ENCODE data around the gene ACAP3. TPM values are rescaled to one million over a fixed set of nuclear protein-coding genes. Genes with fewer than 3 reads are reported as not detected.

The ACAP3 gene
- total and polyA plus RNA-seq, 2 experiments from 2014 or later: 59.1 to 63.6 TPM

- no peaks in the 10 kb centered on the region for H3K27me3 ChIP-seq
- no peaks in the 10 kb centered on the region for H3K36me3 ChIP-seq
- no peak overlapping the region for H3K27ac ChIP-seq
- no peaks in the 10 kb centered on the region for H3K4me1 ChIP-seq (ENCODE audit: low read depth)
- DNase-seq (ENCODE audit: low read depth in 1 of 2, low spot score in 1 of 2): no peak
- TF ChIP-seq CTCF (IDR thresholded peaks at IDR 0.05; ENCODE audit: low read depth, low read length): peak; percentile 29
- no peak overlapping the region for H3K4me3 ChIP-seq
- H3K9me3 ChIP-seq (ENCODE audit: low read depth): no peaks in the 10 kb centered on the region
Observed at GRCh38 chr1:1299686-1300351, 7.9 kb downstream of the ACAP3 start.

- TF ChIP-seq CTCF (IDR thresholded peaks at IDR 0.05; ENCODE audit: low read depth, low read length): no peak
- Histone ChIP-seq H3K9me3 (ENCODE audit: low read depth) (no peaks in the 10 kb centered on the region), H3K4me3 (no peak overlapping the region), H3K4me1 (ENCODE audit: low read depth) (no peaks in the 10 kb centered on the region), H3K36me3 (no peaks in the 10 kb centered on the region), H3K27me3 (no peaks in the 10 kb centered on the region), H3K27ac (no peak overlapping the region)
- DNase-seq (ENCODE audit: low read depth in 1 of 2, low spot score in 1 of 2): peak in 1 of 2 donors; percentile 77
Observed at GRCh38 chr1:1298861-1299685, 8.7 kb downstream of the ACAP3 start.

- Histone ChIP-seq H3K27ac (no peak overlapping the region), H3K9me3 (ENCODE audit: low read depth) (no peaks in the 10 kb centered on the region), H3K4me3 (no peak overlapping the region), H3K36me3 (no peaks in the 10 kb centered on the region), H3K4me1 (ENCODE audit: low read depth) (no peaks in the 10 kb centered on the region), H3K27me3 (no peaks in the 10 kb centered on the region)
- DNase-seq (ENCODE audit: low read depth in 1 of 2, low spot score in 1 of 2): no peak
- no peak for TF ChIP-seq CTCF (IDR thresholded peaks at IDR 0.05; ENCODE audit: low read depth, low read length)
Observed at GRCh38 chr1:1297802-1298424, 9.8 kb downstream of the ACAP3 start.

GRCh38 chr1:1296070-1297061 lies 11.4 kb downstream of the ACAP3 start:
- no peak overlapping the region for H3K27ac ChIP-seq
- H3K4me3 ChIP-seq: no peak overlapping the region
- TF ChIP-seq CTCF (IDR thresholded peaks at IDR 0.05; ENCODE audit: low read depth, low read length): no peak
- no peaks in the 10 kb centered on the region for H3K9me3 ChIP-seq (ENCODE audit: low read depth)
- H3K4me1 ChIP-seq (ENCODE audit: low read depth): no peaks in the 10 kb centered on the region
- H3K27me3 ChIP-seq: no peaks in the 10 kb centered on the region
- no peaks in the 10 kb centered on the region for H3K36me3 ChIP-seq
- DNase-seq (ENCODE audit: low read depth in 1 of 2, low spot score in 1 of 2): no peak

Data from cardiac muscle cell (in vitro differentiated cells and primary cell).